NCI-H82 treated with DMSO at 0.1 percent for 48 hours (cell line): Measurements from ENCODE around the gene LY6G5B.

Experiments used
- DNase-seq: peaks from one replicate; lab custom pipeline; 2025; ENCODE audit not compliant: unreplicated experiment; lab: John Stamatoyannopoulos, UW

Gene LY6G5B

GRCh38 chr6:31713991-31714684 lies 44.4 kb downstream of the LY6G5B start:
- no peak for DNase-seq

GRCh38 chr6:31715022-31715958 lies 45.5 kb downstream of the LY6G5B start, which contains the start of gene LY6G6D:
Gene LY6G6D, plus strand, starts transcription at chr6:31715348. Its CDS starts 8 bp downstream, at chr6:31715356.
- DNase-seq, result no peak

GRCh38 chr6:31717499-31718222 lies 47.9 kb downstream of the LY6G5B start:
- DNase-seq, result no peak

GRCh38 chr6:31718265-31718664 lies 48.5 kb downstream of the LY6G5B start:
- no peak for DNase-seq

- DNase-seq, result no peak
Measured at GRCh38 chr6:31719001-31719400, 49.2 kb downstream of the LY6G5B start.

DNA sequence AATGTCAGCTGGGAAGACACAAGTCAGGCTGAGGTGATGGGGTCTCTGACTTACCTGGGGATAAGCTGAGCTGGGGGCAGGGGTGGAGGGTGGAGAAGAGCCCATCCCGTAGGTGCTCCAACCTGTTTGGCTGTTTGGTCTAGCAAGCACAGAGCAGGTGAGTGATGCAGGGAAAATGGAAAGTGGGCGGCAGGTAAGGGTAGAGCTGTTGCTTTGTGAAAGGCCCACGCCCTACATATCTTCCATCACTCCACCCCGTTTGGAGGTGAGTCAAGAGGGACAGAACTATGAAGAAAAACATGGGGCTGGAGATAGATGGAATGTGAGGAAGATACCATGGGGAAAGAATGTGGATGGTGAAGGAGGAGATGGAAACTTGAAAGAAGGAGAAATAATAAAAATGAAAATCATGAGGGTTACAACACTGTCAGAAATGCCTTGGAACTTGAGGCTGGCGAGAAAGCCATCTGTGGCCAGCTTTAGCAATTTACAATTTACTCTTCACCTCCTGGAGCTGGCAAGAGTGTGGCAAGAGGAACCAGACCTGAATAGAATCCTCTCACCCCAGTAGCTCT lies 50.5 kb downstream of the LY6G5B start:
- no peak for DNase-seq

DNA sequence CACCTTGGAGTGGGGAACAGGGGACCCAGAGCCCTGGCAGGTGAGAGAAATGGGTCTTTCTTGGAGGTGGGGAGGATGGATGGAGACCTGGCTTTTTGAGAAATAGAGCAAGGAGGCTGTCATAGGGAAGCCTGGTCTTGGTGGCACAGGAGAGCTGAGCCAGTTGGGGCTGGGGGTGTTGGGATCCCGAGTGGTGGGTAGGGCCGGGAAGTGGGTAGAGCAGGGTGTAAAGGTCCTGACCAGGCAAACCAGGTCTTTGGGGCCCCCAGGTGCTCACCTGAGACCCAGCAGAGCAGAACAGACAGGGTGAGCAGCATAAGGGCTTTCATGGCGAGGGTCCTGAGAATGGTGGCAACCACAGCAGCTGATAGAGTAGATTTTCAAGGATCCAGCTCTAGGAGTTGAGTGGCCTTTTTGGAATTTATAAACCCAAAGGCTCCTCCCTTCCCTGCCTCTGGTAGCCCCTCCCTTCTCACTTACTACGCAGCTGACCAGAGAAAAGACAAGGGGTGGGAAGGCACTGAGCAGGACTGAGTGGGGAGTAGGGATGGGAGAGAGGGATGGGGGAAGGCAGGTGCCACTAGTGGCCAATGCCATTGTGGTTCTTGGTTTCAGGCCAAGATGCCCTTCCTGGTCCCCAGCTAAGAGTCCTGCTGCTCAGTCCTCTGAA lies 51.7 kb downstream of the LY6G5B start, which contains the start of gene LY6G6C:
TSS of gene LY6G6C (minus strand) at position 396 of the 670 bp plus-strand sequence. CDS start at position 329, 67 bp downstream.
- DNase-seq, result no peak

DNA sequence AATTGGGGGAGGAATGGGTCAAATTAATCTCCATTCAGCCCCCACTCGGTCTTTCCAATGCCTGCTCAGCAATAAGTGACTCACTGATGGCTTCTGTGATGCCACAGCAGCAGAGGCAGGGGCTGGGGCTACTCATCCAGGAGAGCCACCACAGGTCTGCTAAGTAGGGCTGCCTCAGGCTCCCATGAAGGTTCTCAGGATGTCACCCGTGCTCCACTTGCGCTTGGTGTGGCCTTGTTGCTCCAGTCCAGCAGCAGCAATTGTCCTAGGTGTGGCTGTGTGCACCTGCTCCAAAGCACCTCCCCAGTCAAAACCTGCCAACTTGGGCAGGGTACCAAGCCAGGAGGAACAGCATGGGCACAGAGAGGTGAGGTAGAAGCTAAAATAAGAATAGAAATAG lies 52.4 kb downstream of the LY6G5B start:
- no peak for DNase-seq
